Naive B cell (primary cell): Measurements from ENCODE around the gene PKM. TPM values are rescaled to one million over a fixed set of nuclear protein-coding genes. Genes with fewer than 3 reads are reported as not detected.

Source experiments
- ATAC-seq, 2 donors: fragments of 150-1000 bp; cut with Tn5 transposase; 2 replicates each; pipeline ENCODE4 v1.10.0; 2021; ENCODE audit warnings: low read depth in 2 of 2, mild to moderate bottlenecking in 2 of 2, moderate library complexity in 2 of 2
- DNase-seq: peaks from one replicate; pipeline ENCODE4 v3.0.0; 2022
- H3K27ac Mint-ChIP-seq, 6 donors: one replicate each; pipeline ENCODE4 v1.8.0; 2020 to 2022; ENCODE audit warnings: mild to moderate bottlenecking in 6 of 6, mixed read lengths in 6 of 6, moderate library complexity in 5 of 6, inconsistent platforms in 2 of 6
- H3K27me3 Mint-ChIP-seq, 3 donors: one replicate each; pipeline ENCODE4 v1.8.0; 2021 to 2022; ENCODE audit warnings: mixed read lengths in 3 of 3, mild to moderate bottlenecking in 1 of 3
- H3K36me3 Mint-ChIP-seq, 2 donors: one replicate each; pipeline ENCODE4 v1.8.0; 2020 to 2022; ENCODE audit warnings: mixed read lengths in 2 of 2, inconsistent platforms in 1 of 2, mild to moderate bottlenecking in 1 of 2
- H3K4me1 Mint-ChIP-seq, 3 donors: one replicate each; pipeline ENCODE4 v1.8.0; 2020 to 2022; ENCODE audit warnings: mixed read lengths in 3 of 3, inconsistent platforms in 1 of 3, mild to moderate bottlenecking in 1 of 3, moderate library complexity in 1 of 3
- H3K4me3 Mint-ChIP-seq, 8 donors: one replicate each; pipeline ENCODE4 v1.8.0; 2020 to 2022; ENCODE audit warnings: mild to moderate bottlenecking in 8 of 8, mixed read lengths in 8 of 8, moderate library complexity in 8 of 8, inconsistent platforms in 2 of 8
- H3K9me3 Mint-ChIP-seq, 7 donors: one replicate each; pipeline ENCODE4 v1.8.0; 2020 to 2022; ENCODE audit warnings: mixed read lengths in 7 of 7, mild to moderate bottlenecking in 5 of 7, inconsistent platforms in 2 of 7, moderate library complexity in 1 of 7
- polyA plus RNA-seq, 6 donors: library from polyadenylated mRNA; unstranded; fragments of 300-500 nt; fragmentation: Illumina TruSeq; gene quantifications; one replicate each; pipeline ENCODE4 v1.2.3, GENCODE V29; 2021; ENCODE audit warnings: low read depth in 6 of 6

PKM gene
- polyA plus RNA-seq, 6 donors from 2014 or later: 175 to 319 (median 227) TPM

DNA sequence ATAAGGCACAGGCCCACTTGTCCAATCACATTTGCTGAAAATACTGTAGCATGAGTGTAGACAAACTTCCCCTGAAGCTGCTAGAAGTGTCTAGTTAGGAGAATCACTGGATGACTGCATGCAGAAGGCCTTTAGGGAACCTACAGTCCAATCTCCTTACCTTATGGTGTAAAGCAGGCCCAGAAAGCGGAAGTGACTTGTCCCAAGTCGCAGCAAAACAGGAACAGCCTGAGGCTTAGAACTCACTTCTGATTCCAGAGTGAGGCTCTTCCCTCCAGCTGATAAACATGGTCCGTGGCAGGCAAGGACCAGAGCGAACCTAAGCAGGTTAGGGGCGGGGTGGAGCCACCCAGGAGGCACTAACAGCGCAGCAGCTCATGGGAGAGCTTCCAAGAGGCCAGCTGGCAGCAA is 35.9 kb downstream of the PKM start:
- ATAC-seq: peak in 1 of 2 donors; percentile 34
- Mint-ChIP-seq H3K27me3 (peaks cover 6 to 36% (median 29%) of the 10 kb centered on the region in 3 donors), H3K36me3 (peaks cover 0 to 8% of the 10 kb centered on the region in 2 donors), H3K4me1 (peaks cover 0 to 14% (median 4%) of the 10 kb centered on the region in 3 donors), H3K9me3 (no peaks in the 10 kb centered on the region), H3K27ac (peak overlapping the region in 1 of 6 donors; percentile 26), H3K4me3 (peak overlapping the region in 2 of 8 donors; percentile 20 to 63)
- no peak for DNase-seq

- DNase-seq: no peak
- Mint-ChIP-seq H3K9me3 (no peaks in the 10 kb centered on the region), H3K36me3 (peaks cover 0 to 6% of the 10 kb centered on the region in 2 donors), H3K4me3 (no peak overlapping the region), H3K27ac (peak overlapping the region in 1 of 6 donors; percentile 11), H3K27me3 (peaks cover 12 to 45% (median 31%) of the 10 kb centered on the region in 3 donors), H3K4me1 (peaks cover 0 to 14% (median 4%) of the 10 kb centered on the region in 3 donors)
- no peak for ATAC-seq
Observed at GRCh38 chr15:72193836-72194396, 37.1 kb downstream of the PKM start.

DNA sequence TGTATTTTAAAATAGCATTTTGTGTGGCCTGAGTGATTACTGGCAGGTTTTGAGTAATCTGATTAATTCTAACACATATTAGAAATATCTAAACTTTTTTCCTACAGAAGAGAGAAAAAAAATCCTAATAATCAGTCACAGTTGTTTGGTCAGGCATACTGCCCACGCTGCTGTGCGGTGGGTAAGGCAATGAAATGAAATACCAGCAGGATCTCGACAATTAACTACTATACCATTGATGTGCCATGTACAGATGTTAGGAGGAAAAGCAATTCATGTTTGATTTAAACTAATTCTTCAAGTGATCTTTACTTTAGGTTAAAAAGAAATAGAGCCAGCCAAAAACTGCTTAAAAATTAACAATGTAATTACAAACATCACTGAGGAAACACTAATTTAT is 38.6 kb downstream of the PKM start:
- Mint-ChIP-seq H3K27me3 (peaks cover 12 to 43% (median 23%) of the 10 kb centered on the region in 3 donors), H3K27ac (peak overlapping the region in 1 of 6 donors; percentile 24), H3K4me3 (no peak overlapping the region), H3K4me1 (peaks cover 0 to 11% (median 0%) of the 10 kb centered on the region in 3 donors), H3K9me3 (no peaks in the 10 kb centered on the region), H3K36me3 (no peaks in the 10 kb centered on the region)
- DNase-seq (no peak), ATAC-seq (no peak)

DNA sequence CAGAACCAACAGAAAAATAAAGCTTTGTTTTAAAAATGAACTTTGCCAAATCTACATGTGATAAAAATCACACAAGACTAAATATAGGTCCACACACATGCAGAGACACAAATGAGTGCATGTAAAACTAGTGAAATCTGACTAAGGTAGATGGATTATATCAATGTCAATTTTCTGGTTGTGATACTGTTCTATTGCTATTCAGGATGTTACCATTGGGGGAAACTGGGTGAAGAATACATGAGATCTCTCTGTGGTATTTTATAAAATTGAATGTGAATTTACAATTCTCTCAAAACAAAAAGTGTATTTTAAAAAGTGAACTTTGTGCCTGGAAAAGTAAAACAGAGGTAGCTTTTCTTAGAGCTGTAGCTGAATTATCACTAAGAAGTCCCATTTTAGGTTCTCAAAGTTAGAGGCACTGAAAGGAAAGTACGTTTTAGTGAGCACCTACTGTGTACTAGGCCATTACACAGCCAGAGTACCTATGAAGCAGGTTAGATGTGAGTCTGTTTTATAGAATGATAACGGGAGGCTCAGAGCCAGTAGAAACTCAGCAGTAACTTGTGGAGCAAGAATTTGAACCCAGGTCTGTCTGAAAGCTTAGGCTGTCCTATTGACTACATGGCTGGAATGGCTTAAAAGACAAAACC is 41.6 kb downstream of the PKM start:
- H3K4me1 Mint-ChIP-seq: no peaks in the 10 kb centered on the region
- H3K4me3 Mint-ChIP-seq: no peak overlapping the region
- H3K27ac Mint-ChIP-seq: no peak overlapping the region
- ATAC-seq: no peak
- no peaks in the 10 kb centered on the region for H3K36me3 Mint-ChIP-seq
- peaks cover 15 to 30% (median 16%) of the 10 kb centered on the region in 3 donors for H3K27me3 Mint-ChIP-seq
- no peaks in the 10 kb centered on the region for H3K9me3 Mint-ChIP-seq
- DNase-seq: no peak

DNA sequence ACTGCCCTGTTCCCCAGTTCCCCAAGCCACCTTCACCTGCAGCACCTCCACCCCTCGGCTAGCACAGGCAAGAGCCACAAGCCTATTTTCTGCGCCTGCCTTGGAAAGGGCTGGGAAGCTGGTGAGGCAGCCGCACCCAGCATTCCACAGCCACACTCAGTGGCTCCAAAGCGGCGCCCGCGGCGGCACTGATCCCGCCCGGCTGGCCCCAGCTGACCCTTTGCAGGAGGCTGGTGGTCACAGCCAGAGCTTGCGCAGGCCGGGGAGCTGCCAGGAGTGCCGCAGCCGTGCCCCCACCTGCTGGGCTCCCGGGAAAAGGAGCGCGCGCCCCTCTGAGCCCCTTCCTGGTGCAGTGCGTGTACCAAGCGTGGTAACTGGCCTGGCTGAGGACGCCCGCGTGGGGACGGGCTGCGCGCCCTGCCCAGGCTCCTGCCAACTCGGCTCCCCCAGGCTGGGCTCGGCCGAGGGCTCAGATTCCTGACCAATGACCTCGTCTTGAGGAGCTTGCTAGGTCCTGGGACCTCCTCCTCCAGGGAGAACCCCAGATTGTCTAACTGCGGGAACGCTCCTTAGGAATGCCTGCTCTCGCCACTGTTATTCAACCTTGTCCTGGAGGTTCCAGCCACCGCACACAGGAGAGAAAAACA is 46.7 kb downstream of the PKM start:
- H3K4me1 Mint-ChIP-seq: no peaks in the 10 kb centered on the region
- H3K27ac Mint-ChIP-seq: no peak overlapping the region
- ATAC-seq: no peak
- H3K4me3 Mint-ChIP-seq: no peak overlapping the region
- H3K36me3 Mint-ChIP-seq: no peaks in the 10 kb centered on the region
- peaks cover 28 to 47% (median 45%) of the 10 kb centered on the region in 3 donors for H3K27me3 Mint-ChIP-seq
- no peaks in the 10 kb centered on the region for H3K9me3 Mint-ChIP-seq
- no peak for DNase-seq

GRCh38 chr15:72183781-72184164 is 47.2 kb downstream of the PKM start:
- DNase-seq (no peak), ATAC-seq (no peak)
- Mint-ChIP-seq H3K36me3 (no peaks in the 10 kb centered on the region), H3K27ac (no peak overlapping the region), H3K4me3 (no peak overlapping the region), H3K4me1 (no peaks in the 10 kb centered on the region), H3K27me3 (peaks cover 28 to 47% (median 45%) of the 10 kb centered on the region in 3 donors), H3K9me3 (no peaks in the 10 kb centered on the region)

- no peak overlapping the region for H3K4me3 Mint-ChIP-seq
- DNase-seq (no peak), ATAC-seq (no peak)
- no peaks in the 10 kb centered on the region for H3K9me3 Mint-ChIP-seq
- no peak overlapping the region for H3K27ac Mint-ChIP-seq
- peaks cover 28 to 45% (median 43%) of the 10 kb centered on the region in 3 donors for H3K27me3 Mint-ChIP-seq
- no peaks in the 10 kb centered on the region for H3K36me3 Mint-ChIP-seq
- H3K4me1 Mint-ChIP-seq: no peaks in the 10 kb centered on the region
Observed at GRCh38 chr15:72182673-72183072, 48.3 kb downstream of the PKM start.

DNA sequence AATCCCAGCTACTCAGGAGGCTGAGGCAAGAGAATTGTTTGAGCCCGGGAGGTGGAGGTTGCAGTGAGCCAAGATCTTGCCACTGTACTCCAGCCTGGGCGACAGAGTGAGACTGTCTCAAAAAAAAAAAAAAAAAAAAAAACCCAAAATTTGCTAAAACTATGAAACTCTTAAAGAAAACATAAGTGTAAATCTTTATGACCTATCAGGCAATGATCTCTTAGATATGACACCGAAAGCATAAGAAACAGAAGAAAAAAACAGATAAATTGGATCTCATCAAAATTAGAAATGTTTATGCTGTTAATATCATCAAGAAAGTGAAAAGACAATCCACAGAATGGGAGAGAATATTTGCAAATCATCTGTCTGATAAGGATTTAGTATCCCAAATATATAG is 48.7 kb downstream of the PKM start:
- Mint-ChIP-seq H3K36me3 (no peaks in the 10 kb centered on the region), H3K27ac (no peak overlapping the region), H3K27me3 (peaks cover 28 to 45% (median 43%) of the 10 kb centered on the region in 3 donors), H3K9me3 (no peaks in the 10 kb centered on the region), H3K4me3 (no peak overlapping the region), H3K4me1 (no peaks in the 10 kb centered on the region)
- no peak for ATAC-seq
- DNase-seq: no peak

DNA sequence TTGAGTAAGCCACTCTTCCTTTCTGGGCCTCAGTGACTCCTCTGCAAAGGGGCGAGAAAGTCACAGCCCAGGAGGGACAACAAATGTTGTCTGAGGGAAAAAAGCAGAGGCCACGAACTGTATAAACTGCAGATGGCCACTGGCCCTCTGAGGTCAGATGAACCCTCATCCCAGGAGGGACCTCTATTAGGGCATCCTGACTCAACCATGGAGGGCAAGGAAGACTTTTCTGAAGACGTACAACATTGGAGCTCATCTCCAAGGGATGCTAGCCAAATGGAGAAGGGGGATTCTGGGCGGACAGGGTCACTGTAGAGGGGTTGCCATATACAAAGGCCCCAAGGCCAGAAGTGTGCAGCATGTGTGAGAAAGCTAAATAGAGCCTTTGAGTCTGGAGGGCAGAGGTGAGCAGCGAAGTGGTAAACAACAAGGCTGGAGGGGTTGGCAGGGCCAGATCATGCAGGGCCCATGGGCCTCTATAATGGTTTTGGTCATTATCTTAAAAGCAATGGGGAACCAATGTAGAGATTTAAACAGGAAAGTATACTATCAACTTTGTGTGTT is 50.1 kb downstream of the PKM start:
- Mint-ChIP-seq H3K27me3 (peaks cover 28 to 47% (median 43%) of the 10 kb centered on the region in 3 donors), H3K36me3 (no peaks in the 10 kb centered on the region), H3K4me1 (no peaks in the 10 kb centered on the region), H3K4me3 (no peak overlapping the region), H3K9me3 (no peaks in the 10 kb centered on the region), H3K27ac (no peak overlapping the region)
- DNase-seq (no peak), ATAC-seq (no peak)

GRCh38 chr15:72179950-72180581 is 50.9 kb downstream of the PKM start:
- H3K36me3 Mint-ChIP-seq: no peaks in the 10 kb centered on the region
- ATAC-seq (no peak), DNase-seq (no peak)
- no peak overlapping the region for H3K27ac Mint-ChIP-seq
- H3K27me3 Mint-ChIP-seq: peaks cover 27 to 48% (median 44%) of the 10 kb centered on the region in 3 donors
- no peaks in the 10 kb centered on the region for H3K9me3 Mint-ChIP-seq
- no peaks in the 10 kb centered on the region for H3K4me1 Mint-ChIP-seq
- no peak overlapping the region for H3K4me3 Mint-ChIP-seq

GRCh38 chr15:72178976-72179585 is 51.9 kb downstream of the PKM start:
- H3K4me3 Mint-ChIP-seq: no peak overlapping the region
- no peaks in the 10 kb centered on the region for H3K4me1 Mint-ChIP-seq
- H3K27me3 Mint-ChIP-seq: peaks cover 23 to 53% (median 42%) of the 10 kb centered on the region in 3 donors
- no peak overlapping the region for H3K27ac Mint-ChIP-seq
- H3K36me3 Mint-ChIP-seq: no peaks in the 10 kb centered on the region
- no peak for DNase-seq
- no peak for ATAC-seq
- H3K9me3 Mint-ChIP-seq: no peaks in the 10 kb centered on the region

DNA sequence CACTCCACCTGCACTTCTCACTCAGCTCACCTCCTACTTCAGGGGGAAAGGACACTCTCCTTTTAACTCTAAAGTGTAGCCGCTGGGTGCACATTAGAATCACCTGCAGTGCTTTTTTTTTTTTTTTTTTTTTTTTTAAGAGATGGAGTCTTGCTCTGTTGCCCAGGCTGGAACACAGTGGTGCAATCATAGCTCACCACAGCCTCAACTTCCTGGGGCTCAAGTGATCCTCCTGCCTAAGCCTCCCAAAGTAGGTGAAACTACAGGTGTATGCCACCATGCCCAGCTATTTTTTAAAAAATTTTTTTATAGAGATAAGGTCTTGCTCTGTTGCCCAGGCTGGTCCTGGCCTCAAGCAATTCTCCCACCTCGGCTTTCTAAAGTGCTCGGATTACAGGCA is 54.2 kb downstream of the PKM start:
- no peak for ATAC-seq
- Mint-ChIP-seq H3K36me3 (no peaks in the 10 kb centered on the region), H3K4me1 (no peaks in the 10 kb centered on the region), H3K27me3 (peaks cover 14 to 34% (median 22%) of the 10 kb centered on the region in 3 donors), H3K4me3 (no peak overlapping the region), H3K9me3 (no peaks in the 10 kb centered on the region), H3K27ac (peak overlapping the region in 1 of 6 donors; percentile 47)
- no peak for DNase-seq

DNA sequence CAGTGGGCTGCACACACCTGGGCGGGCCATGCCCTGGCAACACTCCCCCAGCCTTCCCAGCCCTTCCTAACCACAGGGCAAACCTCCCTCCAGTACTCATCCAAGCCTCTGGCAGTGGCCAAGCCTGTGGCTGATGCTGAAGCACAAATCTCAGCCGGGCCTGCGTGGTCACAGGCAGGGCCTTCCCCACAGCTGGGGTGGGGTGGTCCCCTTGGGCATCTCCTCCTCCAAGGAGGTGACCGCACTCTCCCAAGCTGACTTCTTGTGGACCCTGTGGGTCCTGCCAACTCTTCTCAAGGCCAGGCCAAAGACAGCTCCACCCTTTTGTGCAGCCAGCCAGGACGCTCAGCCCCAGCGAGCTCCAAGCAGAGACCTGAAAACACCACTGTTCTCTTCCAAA is 54.8 kb downstream of the PKM start:
- H3K4me1 Mint-ChIP-seq: no peaks in the 10 kb centered on the region
- peaks cover 9 to 28% (median 16%) of the 10 kb centered on the region in 3 donors for H3K27me3 Mint-ChIP-seq
- no peak for DNase-seq

More for the DNA sequence above, 54.8 kb downstream of the PKM start:
- no peak for ATAC-seq
- H3K27ac Mint-ChIP-seq: no peak overlapping the region
- no peaks in the 10 kb centered on the region for H3K9me3 Mint-ChIP-seq
- no peak overlapping the region for H3K4me3 Mint-ChIP-seq
- H3K36me3 Mint-ChIP-seq: no peaks in the 10 kb centered on the region
